Gastrocnemius medialis (tissue), 4 donors: ENCODE results near the gene RAVER2.

Source experiments
- POLR2A ChIP-seq, 2 donors: fragments of 450-650 bp; IDR thresholded peaks; one replicate each; pipeline ENCODE4 v1.6.1; 2017; ENCODE audit warnings: antibody characterized with exemption in 2 of 2, mild to moderate bottlenecking in 2 of 2, moderate library complexity in 2 of 2
- TF ChIP-seq, protein P1 (sequence below), 5 experiments: fragments of 450-650 bp in 3 of 5; fragments of 200-600 bp in 2 of 5; sonication (generic) in 2 of 5; IDR thresholded peaks in 4 of 5; conservative IDR thresholded peaks in 1 of 5; 1 replicate in 4 of 5; 2 replicates in 1 of 5; pipeline ENCODE4 v1.5.1; 2016 to 2019; ENCODE audit warnings: antibody characterized with exemption in 5 of 5, mild to moderate bottlenecking in 3 of 5, moderate library complexity in 3 of 5

DNA sequence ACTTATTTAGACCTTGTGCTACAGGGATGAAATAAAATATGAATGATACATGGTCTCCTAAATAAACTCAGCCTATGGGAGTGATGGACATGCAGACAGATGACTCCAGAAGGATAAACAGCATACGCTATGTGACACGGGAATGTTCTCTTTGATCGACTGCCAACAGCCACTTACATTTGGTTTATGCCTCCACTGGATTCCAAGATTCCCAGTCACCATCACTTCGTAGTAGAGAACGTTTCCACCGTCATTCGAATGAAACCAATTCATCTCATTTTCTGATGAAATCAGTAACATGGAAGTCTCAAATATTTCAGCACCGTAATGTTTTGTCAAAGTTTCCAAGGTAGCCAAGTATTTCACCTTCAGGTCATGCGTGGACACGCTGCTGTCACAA is 121.8 kb downstream of the RAVER2 start:
- TF ChIP-seq, protein P1, sequence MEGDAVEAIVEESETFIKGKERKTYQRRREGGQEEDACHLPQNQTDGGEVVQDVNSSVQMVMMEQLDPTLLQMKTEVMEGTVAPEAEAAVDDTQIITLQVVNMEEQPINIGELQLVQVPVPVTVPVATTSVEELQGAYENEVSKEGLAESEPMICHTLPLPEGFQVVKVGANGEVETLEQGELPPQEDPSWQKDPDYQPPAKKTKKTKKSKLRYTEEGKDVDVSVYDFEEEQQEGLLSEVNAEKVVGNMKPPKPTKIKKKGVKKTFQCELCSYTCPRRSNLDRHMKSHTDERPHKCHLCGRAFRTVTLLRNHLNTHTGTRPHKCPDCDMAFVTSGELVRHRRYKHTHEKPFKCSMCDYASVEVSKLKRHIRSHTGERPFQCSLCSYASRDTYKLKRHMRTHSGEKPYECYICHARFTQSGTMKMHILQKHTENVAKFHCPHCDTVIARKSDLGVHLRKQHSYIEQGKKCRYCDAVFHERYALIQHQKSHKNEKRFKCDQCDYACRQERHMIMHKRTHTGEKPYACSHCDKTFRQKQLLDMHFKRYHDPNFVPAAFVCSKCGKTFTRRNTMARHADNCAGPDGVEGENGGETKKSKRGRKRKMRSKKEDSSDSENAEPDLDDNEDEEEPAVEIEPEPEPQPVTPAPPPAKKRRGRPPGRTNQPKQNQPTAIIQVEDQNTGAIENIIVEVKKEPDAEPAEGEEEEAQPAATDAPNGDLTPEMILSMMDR (IDR thresholded peaks at IDR 0.05 in 4 of 5, conservative IDR thresholded peaks at IDR 0.05 in 1 of 5), result no peak
- no peak for TF ChIP-seq POLR2A (IDR thresholded peaks at IDR 0.05)
